Upper lobe of right lung (tissue), 1 donor: ENCODE results near the gene LAIR1. TPM values are rescaled to one million over a fixed set of nuclear protein-coding genes. Genes with fewer than 3 reads are reported as not detected.

ENCODE experiments used
- ATAC-seq: fragments of 200-7000 bp; cut with Tn5 transposase; one replicate; pipeline ENCODE4 v1.9.1; 2020; ENCODE audit warnings: mild to moderate bottlenecking, moderate library complexity
- DNase-seq: peaks from one replicate; pipeline ENCODE4 v3.0.0-alpha.2; 2020
- H3K27ac ChIP-seq: fragments of 200-600 bp; one replicate; pipeline ENCODE4 v1.8.0; 2022
- H3K27me3 ChIP-seq: fragments of 200-600 bp; one replicate; pipeline ENCODE4 v1.8.0; 2022; ENCODE audit warnings: mild to moderate bottlenecking
- H3K36me3 ChIP-seq: fragments of 200-600 bp; one replicate; pipeline ENCODE4 v1.8.0; 2022
- H3K4me1 ChIP-seq: fragments of 200-600 bp; one replicate; pipeline ENCODE4 v1.8.0; 2022
- H3K4me3 ChIP-seq: fragments of 200-600 bp; one replicate; pipeline ENCODE4 v1.8.0; 2022; ENCODE audit warnings: mild to moderate bottlenecking
- H3K9me3 ChIP-seq: fragments of 200-600 bp; one replicate; pipeline ENCODE4 v1.8.0; 2022
- intact Hi-C: fragments of 100-400 bp; cut with DNase I; formaldehyde crosslinking; loops from one replicate; pipeline ENCODE4 v1.11.0; 2022
- total RNA-seq: library from RNA; stranded (reverse); fragmentation: NEBNext Ultra II Directional; extraction: Animal tissue kit (Norgen Biotek cat#: 25700); gene quantifications from one replicate; pipeline ENCODE4 v1.2.1, GENCODE V29; 2021
- TF ChIP-seq, protein P1 (sequence below): fragments of 200-600 bp; IDR thresholded peaks from one replicate; pipeline ENCODE4 v1.8.0; 2022; ENCODE audit warnings: antibody characterized with exemption
- donor health status: DM: no; HTN: yes; CAD: no; lungs with severe emphysema.

The LAIR1 gene
- total RNA-seq, 1 donor from 2014 or later: 87.8 TPM

DNA sequence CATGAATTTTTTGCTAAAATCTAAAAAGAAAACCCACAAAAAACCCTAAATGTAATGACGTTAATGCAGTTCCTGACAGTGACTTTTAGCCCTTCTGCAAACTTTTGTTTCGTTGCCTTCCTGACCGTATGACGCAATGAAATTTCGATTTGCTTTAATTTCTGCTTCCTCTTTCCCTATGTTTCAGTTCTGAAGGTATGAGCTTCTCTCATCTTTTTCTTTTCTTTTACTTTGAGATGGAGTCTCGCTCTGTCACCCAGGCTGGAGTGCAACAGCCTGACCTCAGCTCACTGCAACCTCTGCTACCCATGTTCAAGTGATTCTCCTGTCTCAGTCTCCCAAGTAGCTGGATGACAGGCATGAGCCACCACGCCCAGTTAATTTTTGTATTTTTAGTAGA lies 45.7 kb downstream of the LAIR1 start:
- Histone ChIP-seq H3K4me1 (no peaks in the 10 kb centered on the region), H3K9me3 (no peaks in the 10 kb centered on the region), H3K4me3 (no peak overlapping the region), H3K36me3 (no peaks in the 10 kb centered on the region), H3K27me3 (peaks cover 2% of the 10 kb centered on the region), H3K27ac (no peak overlapping the region)
- TF ChIP-seq, protein P1, sequence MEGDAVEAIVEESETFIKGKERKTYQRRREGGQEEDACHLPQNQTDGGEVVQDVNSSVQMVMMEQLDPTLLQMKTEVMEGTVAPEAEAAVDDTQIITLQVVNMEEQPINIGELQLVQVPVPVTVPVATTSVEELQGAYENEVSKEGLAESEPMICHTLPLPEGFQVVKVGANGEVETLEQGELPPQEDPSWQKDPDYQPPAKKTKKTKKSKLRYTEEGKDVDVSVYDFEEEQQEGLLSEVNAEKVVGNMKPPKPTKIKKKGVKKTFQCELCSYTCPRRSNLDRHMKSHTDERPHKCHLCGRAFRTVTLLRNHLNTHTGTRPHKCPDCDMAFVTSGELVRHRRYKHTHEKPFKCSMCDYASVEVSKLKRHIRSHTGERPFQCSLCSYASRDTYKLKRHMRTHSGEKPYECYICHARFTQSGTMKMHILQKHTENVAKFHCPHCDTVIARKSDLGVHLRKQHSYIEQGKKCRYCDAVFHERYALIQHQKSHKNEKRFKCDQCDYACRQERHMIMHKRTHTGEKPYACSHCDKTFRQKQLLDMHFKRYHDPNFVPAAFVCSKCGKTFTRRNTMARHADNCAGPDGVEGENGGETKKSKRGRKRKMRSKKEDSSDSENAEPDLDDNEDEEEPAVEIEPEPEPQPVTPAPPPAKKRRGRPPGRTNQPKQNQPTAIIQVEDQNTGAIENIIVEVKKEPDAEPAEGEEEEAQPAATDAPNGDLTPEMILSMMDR: no peak
- ATAC-seq (peak; percentile 16), DNase-seq (no peak)
- intact Hi-C loops: no loop called here

DNA sequence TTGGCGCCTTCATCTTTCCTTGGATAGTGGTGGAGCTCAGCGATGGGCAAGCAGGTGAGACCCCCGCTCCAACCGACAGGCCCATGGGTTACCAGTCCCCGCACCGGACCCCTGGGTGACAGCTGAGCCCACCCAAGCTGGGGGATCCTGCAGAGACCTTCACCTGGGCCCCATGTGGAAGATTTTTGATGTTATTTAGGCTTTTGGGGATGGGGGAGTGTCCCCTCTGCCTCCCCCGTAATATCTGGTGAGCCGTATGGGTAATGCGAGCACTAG lies 46.8 kb downstream of the LAIR1 start:
- intact Hi-C loops: no loop called here
- H3K36me3 ChIP-seq: no peaks in the 10 kb centered on the region
- H3K27ac ChIP-seq: no peak overlapping the region
- no peak for DNase-seq
- no peak overlapping the region for H3K4me3 ChIP-seq
- H3K9me3 ChIP-seq: no peaks in the 10 kb centered on the region
- H3K4me1 ChIP-seq: no peaks in the 10 kb centered on the region
- TF ChIP-seq, protein P1: no peak
- no peak for ATAC-seq
- peaks cover under 1% of the 10 kb centered on the region for H3K27me3 ChIP-seq

DNA sequence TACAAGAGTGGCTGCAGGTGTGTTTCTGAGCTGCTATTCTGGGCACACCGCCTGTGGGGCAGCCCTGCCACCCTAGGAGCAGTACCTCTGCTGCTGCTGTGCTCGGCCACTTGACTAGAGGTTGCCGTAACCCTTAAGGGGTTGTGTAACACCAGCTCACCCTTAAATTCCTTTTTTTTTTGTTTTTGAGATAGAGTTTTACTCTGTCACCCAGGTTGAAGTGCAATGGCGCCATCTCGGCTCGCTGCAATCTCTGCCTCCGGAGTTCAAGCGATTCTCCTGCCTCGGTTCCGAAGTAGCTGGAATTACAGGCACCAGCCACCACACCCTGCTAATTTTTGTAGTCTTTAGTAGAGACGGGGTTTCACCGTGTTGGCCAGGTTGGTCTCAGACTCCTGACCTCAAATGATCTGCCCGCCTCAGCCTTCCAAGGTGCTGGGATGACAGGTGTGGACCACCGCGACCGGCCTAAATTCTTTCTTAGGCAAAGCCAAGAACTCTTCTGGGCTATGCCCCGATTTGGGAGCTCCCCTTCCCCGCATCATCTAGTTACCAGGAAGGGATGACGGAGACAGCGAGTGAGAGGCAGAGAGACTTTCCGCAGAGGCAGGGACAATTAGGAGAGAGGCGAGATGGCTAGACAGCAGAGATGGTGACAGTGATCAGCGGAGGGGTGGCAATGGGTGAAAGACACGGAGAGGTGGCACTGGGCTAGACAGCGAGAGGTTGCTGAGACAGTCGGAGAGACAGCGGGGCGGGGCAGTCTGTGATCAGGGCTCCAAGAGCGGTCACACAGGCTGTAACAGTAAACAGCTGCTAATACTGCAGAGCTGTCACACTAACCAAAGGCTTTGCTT lies 47.4 kb downstream of the LAIR1 start:
- Histone ChIP-seq H3K4me1 (no peaks in the 10 kb centered on the region), H3K27ac (peak overlapping the region; percentile 63), H3K36me3 (no peaks in the 10 kb centered on the region), H3K27me3 (peaks cover 6% of the 10 kb centered on the region), H3K4me3 (peak overlapping the region; percentile 19), H3K9me3 (no peaks in the 10 kb centered on the region)
- intact Hi-C loops: no loop called here
- DNase-seq (no peak), ATAC-seq (peak; percentile 71)
- TF ChIP-seq, protein P1: no peak

DNA sequence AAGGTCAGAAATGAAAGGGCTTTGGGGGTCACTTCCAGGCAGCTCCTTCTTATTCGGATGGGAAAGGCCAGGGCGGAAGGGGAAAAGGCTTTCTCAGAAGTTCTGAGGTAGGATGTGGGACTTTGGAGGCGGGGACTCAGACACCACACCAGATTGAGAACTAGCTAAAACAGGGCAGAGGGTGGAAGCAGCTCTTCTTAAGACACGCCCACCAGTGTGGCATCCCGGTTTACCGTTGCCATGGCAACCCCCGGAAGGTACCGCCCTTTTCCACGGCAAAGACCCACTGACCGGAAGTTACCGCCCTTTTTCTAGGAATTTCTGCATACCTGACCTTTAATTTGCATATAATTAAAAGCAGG lies 48.0 kb downstream of the LAIR1 start:
- ATAC-seq (peak; percentile 82), DNase-seq (peak; percentile 85)
- Histone ChIP-seq H3K4me3 (peak overlapping the region; percentile 19), H3K36me3 (no peaks in the 10 kb centered on the region), H3K4me1 (no peaks in the 10 kb centered on the region), H3K9me3 (no peaks in the 10 kb centered on the region), H3K27ac (peak overlapping the region; percentile 63), H3K27me3 (peaks cover 8% of the 10 kb centered on the region)
- intact Hi-C loops: no loop called here
- TF ChIP-seq, protein P1: no peak

DNA sequence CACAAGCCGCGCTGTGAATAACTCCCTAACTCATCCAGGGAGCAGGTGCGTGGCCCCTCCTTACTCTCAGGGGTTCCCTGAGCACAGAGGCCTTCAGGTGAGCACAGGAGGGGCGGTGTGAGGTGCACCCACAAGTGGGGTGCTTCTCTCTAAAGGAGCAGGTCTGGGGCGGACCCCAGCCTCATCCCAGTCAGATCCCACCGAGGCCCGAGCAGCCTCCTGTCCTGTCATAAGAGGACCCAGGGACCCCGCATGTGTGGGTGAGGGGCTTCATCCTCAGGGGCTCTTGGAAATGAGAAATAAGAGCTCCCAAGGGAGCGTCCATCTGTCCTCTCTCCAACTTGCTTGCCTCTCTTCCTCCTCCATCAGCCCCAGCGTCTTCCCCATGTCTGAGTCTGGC lies 48.8 kb downstream of the LAIR1 start:
- Histone ChIP-seq H3K4me1 (no peaks in the 10 kb centered on the region), H3K27me3 (peaks cover 8% of the 10 kb centered on the region), H3K27ac (no peak overlapping the region), H3K9me3 (no peaks in the 10 kb centered on the region), H3K4me3 (no peak overlapping the region), H3K36me3 (no peaks in the 10 kb centered on the region)
- no peak for ATAC-seq
- DNase-seq: no peak
- TF ChIP-seq, protein P1: no peak
- intact Hi-C loops: no loop called here
